Esophagus squamous epithelium (tissue), 4 donors: ENCODE data around the gene AGR2.

ENCODE experiments used
- CTCF ChIP-seq, 6 experiments: fragments of 450-650 bp in 4 of 6; fragments of 200-600 bp in 2 of 6; sonication (generic) in 2 of 6; IDR thresholded peaks; one replicate each; pipeline ENCODE4 v1.5.1; 2016 to 2019; ENCODE audit warnings: antibody characterized with exemption in 6 of 6, mild to moderate bottlenecking in 4 of 6, moderate library complexity in 4 of 6
- POLR2A ChIP-seq, 4 donors: fragments of 450-650 bp; IDR thresholded peaks; one replicate each; pipeline ENCODE4 v1.6.1; 2017; ENCODE audit warnings: antibody characterized with exemption in 4 of 4, mild to moderate bottlenecking in 4 of 4, moderate library complexity in 3 of 4

GRCh38 chr7:16813232-16813616 lies 8.4 kb upstream of the AGR2 start:
- TF ChIP-seq CTCF (IDR thresholded peaks at IDR 0.05) (no peak), POLR2A (IDR thresholded peaks at IDR 0.05) (no peak)
